Suprapubic skin (tissue), 4 donors: ENCODE data around the gene FBXL13.

Experiments used
- POLR2A ChIP-seq, 2 donors: fragments of 450-650 bp; IDR thresholded peaks; one replicate each; pipeline ENCODE4 v1.6.1; 2017; ENCODE audit warnings: antibody characterized with exemption in 2 of 2, mild to moderate bottlenecking in 2 of 2, moderate library complexity in 2 of 2
- POLR2AphosphoS5 ChIP-seq, 3 donors: sonication (generic); formaldehyde crosslinking; IDR thresholded peaks; one replicate each; pipeline ENCODE4 v1.6.1; 2017; ENCODE audit warnings: antibody characterized with exemption in 3 of 3
- TF ChIP-seq, protein P1 (sequence below), 2 donors: fragments of 200-600 bp in 1 of 2; fragments of 450-650 bp in 1 of 2; sonication (generic) in 1 of 2; IDR thresholded peaks; one replicate each; pipeline ENCODE4 v1.5.1; 2016 to 2019; ENCODE audit warnings: antibody characterized with exemption in 2 of 2, mild to moderate bottlenecking in 1 of 2, moderate library complexity in 1 of 2

DNA sequence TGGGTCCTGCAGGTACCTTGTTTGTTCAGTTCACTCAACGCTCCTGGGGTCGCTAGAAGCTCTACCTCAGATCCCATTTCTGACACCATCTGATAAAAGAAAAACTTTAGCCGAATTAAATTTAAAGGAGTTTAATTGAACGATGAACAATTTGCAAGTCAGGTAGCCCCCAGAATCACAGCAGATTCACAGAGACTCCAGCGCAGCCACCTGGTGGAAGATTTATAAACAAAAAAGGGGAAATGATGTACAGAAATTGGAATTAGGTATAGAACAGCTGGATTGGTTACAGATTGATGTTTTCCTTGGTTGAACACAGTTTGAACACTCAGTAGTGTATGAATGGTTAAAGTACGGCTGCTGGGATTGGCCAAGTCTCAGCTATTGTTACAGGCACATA, 23.1 kb downstream of the FBXL13 start:
- TF ChIP-seq, protein P1, sequence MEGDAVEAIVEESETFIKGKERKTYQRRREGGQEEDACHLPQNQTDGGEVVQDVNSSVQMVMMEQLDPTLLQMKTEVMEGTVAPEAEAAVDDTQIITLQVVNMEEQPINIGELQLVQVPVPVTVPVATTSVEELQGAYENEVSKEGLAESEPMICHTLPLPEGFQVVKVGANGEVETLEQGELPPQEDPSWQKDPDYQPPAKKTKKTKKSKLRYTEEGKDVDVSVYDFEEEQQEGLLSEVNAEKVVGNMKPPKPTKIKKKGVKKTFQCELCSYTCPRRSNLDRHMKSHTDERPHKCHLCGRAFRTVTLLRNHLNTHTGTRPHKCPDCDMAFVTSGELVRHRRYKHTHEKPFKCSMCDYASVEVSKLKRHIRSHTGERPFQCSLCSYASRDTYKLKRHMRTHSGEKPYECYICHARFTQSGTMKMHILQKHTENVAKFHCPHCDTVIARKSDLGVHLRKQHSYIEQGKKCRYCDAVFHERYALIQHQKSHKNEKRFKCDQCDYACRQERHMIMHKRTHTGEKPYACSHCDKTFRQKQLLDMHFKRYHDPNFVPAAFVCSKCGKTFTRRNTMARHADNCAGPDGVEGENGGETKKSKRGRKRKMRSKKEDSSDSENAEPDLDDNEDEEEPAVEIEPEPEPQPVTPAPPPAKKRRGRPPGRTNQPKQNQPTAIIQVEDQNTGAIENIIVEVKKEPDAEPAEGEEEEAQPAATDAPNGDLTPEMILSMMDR (IDR thresholded peaks at IDR 0.05), result no peak
- TF ChIP-seq POLR2A (IDR thresholded peaks at IDR 0.05), result no peak
- TF ChIP-seq POLR2AphosphoS5 (IDR thresholded peaks at IDR 0.05), result no peak
